GM12878 (cell line): Measurements from ENCODE around the gene SCAF8. TPM values are rescaled to one million over a fixed set of nuclear protein-coding genes. Genes with fewer than 3 reads are reported as not detected.

Source experiments
- ATAC-seq: fragments of 200-7000 bp; cut with Tn5 transposase; 3 replicates; pipeline ENCODE4 v1.9.1; 2020; ENCODE audit warnings: mild to moderate bottlenecking, moderate library complexity
- BruUV-seq: library from RNA; stranded (reverse); fragments of 400-500 nt; replicated peaks from 2 replicates; lab custom pipeline; 2021; lab: Mats Ljungman, UMichigan
- CTCF ChIA-PET: fragments of 300-600 bp; sonication (Branson Sonifier 250); formaldehyde crosslinking; extraction: SDS; loops from one replicate; lab custom pipeline; 2021; ENCODE audit warnings: inconsistent platforms; lab: Yijun Ruan, JAX
- POLR2A ChIA-PET: fragments of 350-600 bp; formaldehyde crosslinking; extraction: SDS; loops from one replicate; lab custom pipeline; 2021; ENCODE audit warnings: inconsistent platforms; lab: Charles Lee
- RAD21 ChIA-PET: fragments of 300-600 bp; sonication (Branson Sonifier 250); formaldehyde crosslinking; loops from one replicate; lab custom pipeline; 2023; ENCODE audit warnings: antibody characterized with exemption; ENCODE audit not compliant: unreplicated experiment; lab: Charles Lee
- SMC1A ChIA-PET: fragments of 300-600 bp; sonication (Branson Sonifier 250); formaldehyde crosslinking; loops from one replicate; lab custom pipeline; 2023; ENCODE audit not compliant: unreplicated experiment, uncharacterized antibody; lab: Charles Lee
- DNase-seq: peaks from one replicate; pipeline ENCODE4 v3.0.0-alpha.2; 2011; ENCODE audit warnings: low read depth, low spot score
- FAIRE-seq: peaks from 3 replicates; lab custom pipeline; 2011; peaks lifted over from hg19 to GRCh38; lab: Jason Lieb, UNC
- H2AFZ ChIP-seq: 2 replicates; pipeline ENCODE4 v1.6.0; 2011; ENCODE audit warnings: low read depth, low read length, control low read depth; ENCODE audit not compliant: control insufficient read depth
- H3K27ac ChIP-seq: 2 replicates; pipeline ENCODE4 v1.5.1; 2011; ENCODE audit warnings: control low read depth; ENCODE audit not compliant: control insufficient read depth, insufficient read depth
- H3K27me3 ChIP-seq, 2 experiments: replicated peaks in 1 of 2; 2 replicates each; pipeline versions ENCODE4 v1.6.0 to v1.6.1; 2011; ENCODE audit warnings: low read length in 1 of 2; ENCODE audit not compliant: control insufficient read depth in 2 of 2, insufficient read depth in 2 of 2
- H3K36me3 ChIP-seq, 2 experiments: 2 replicates each; pipeline ENCODE4 v1.5.1; 2011; ENCODE audit warnings: low read length in 1 of 2; ENCODE audit not compliant: control insufficient read depth in 2 of 2, insufficient read depth in 2 of 2
- H3K4me1 ChIP-seq: 2 replicates; pipeline ENCODE4 v1.6.1; 2011; ENCODE audit warnings: mild to moderate bottlenecking, low read length, moderate library complexity, mixed read lengths; ENCODE audit not compliant: control insufficient read depth, insufficient read depth
- H3K4me2 ChIP-seq: 2 replicates; pipeline ENCODE4 v1.6.0; 2011; ENCODE audit warnings: control low read depth; ENCODE audit not compliant: control insufficient read depth, insufficient read depth
- H3K4me3 ChIP-seq: fragments of 200-600 bp; sonication (generic); 2 replicates; pipeline ENCODE4 v1.5.1; 2016
- H3K79me2 ChIP-seq: 2 replicates; pipeline ENCODE4 v1.6.0; 2011; ENCODE audit warnings: low read length; ENCODE audit not compliant: control insufficient read depth, insufficient read depth
- H3K9ac ChIP-seq: 2 replicates; pipeline ENCODE4 v1.8.0; 2011; ENCODE audit warnings: low read length, control low read depth, mixed read lengths; ENCODE audit not compliant: control insufficient read depth, insufficient read depth
- H3K9me3 ChIP-seq: replicated peaks from 3 replicates; pipeline ENCODE4 v1.5.1; 2011; ENCODE audit warnings: mild to moderate bottlenecking, low read length; ENCODE audit not compliant: control insufficient read depth, insufficient read depth
- H4K20me1 ChIP-seq: 2 replicates; pipeline ENCODE4 v1.6.0; 2011; ENCODE audit not compliant: control insufficient read depth, insufficient read depth
- CREM ChIP-seq: IDR thresholded peaks from 2 replicates; pipeline ENCODE4 v1.6.1; 2014; ENCODE audit warnings: antibody characterized with exemption, low read depth
- DPF2 ChIP-seq: fragments of 450-650 bp; IDR thresholded peaks from 2 replicates; pipeline ENCODE4 v1.6.1; 2017; ENCODE audit warnings: mild to moderate bottlenecking
- HCFC1 ChIP-seq: fragments of 150-350 bp; IDR thresholded peaks from 2 replicates; pipeline ENCODE4 v1.6.1; 2014; ENCODE audit warnings: low read length
- HDAC2 ChIP-seq: fragments of 200-600 bp; sonication (generic); IDR thresholded peaks from 2 replicates; pipeline ENCODE4 v1.6.1; 2017
- MTA2 ChIP-seq: fragments of 450-650 bp; IDR thresholded peaks from 2 replicates; pipeline ENCODE4 v1.6.1; 2016; ENCODE audit warnings: low read depth, mild to moderate bottlenecking, moderate library complexity
- MTA3 ChIP-seq: IDR thresholded peaks from 2 replicates; pipeline ENCODE4 v1.6.1; 2012; ENCODE audit warnings: low read length, inconsistent platforms, borderline replicate concordance
- POLR2AphosphoS2 ChIP-seq: IDR thresholded peaks from 2 replicates; pipeline ENCODE4 v1.6.1; 2011; ENCODE audit warnings: low read depth, mild to moderate bottlenecking, low read length, improper control_type of control experiment, moderate library complexity
- SMAD5 ChIP-seq: IDR thresholded peaks from 2 replicates; pipeline ENCODE4 v1.6.1; 2016; ENCODE audit warnings: antibody characterized with exemption, low read depth
- SPI1 ChIP-seq: IDR thresholded peaks from 2 replicates; pipeline ENCODE4 v1.6.1; 2011; ENCODE audit warnings: low read depth, mild to moderate bottlenecking, low read length, moderate library complexity, borderline replicate concordance; ENCODE audit not compliant: insufficient read depth
- TARDBP ChIP-seq: IDR thresholded peaks from 2 replicates; pipeline ENCODE4 v1.6.1; 2016; ENCODE audit warnings: borderline replicate concordance
- TCF12 ChIP-seq: IDR thresholded peaks from 2 replicates; pipeline ENCODE4 v1.6.1; 2011; ENCODE audit warnings: low read depth, mild to moderate bottlenecking, low read length
- WGBS: methylation state at CpG from one replicate; pipeline ENCODE4 v1.1.6; 2016; ENCODE audit warnings: low lambda C conversion rate; ENCODE audit not compliant: insufficient replicate concordance, insufficient coverage; ENCODE audit errors: missing lambda C conversion rate; 5-methylcytosine and 5-hydroxymethylcytosine counted together
- in situ Hi-C: fragments of 300-500 bp; cut with MboI; formaldehyde crosslinking; loops from 9 replicates; pipeline ENCODE4 v1.14.3; 2018; ENCODE audit warnings: mixed read lengths
- intact Hi-C: fragments of 100-400 bp; cut with micrococcal nuclease; formaldehyde crosslinking; loops from one replicate; pipeline ENCODE4 v1.14.2; 2022; ENCODE audit not compliant: unreplicated experiment
- polyA plus RNA-seq, 11 experiments: library from polyadenylated mRNA; depleted of rRNA in 4 of 11; unstranded in 6 of 11; stranded (reverse) in 5 of 11; fragments of >200 nt; fragmentation: Nextera tagmentation in 4 of 11; fragmentation: Illumina TruSeq in 1 of 11; extraction: Ambion mirVana in 4 of 11; extraction: Trizol in 1 of 11; gene quantifications; 1 replicate in 1 of 11; 2 replicates in 10 of 11; pipeline versions ENCODE4 v1.2.1 to v1.2.3, GENCODE V29; 2011 to 2016; ENCODE audit warnings: inconsistent platforms in 2 of 11, missing spikeins in 2 of 11, low read depth in 1 of 11
- total RNA-seq, 4 experiments: library from RNA; depleted of rRNA in 3 of 4; stranded (reverse); fragments of >200 nt in 3 of 4; fragmentation: Illumina TruSeq in 1 of 4; extraction: Trizol in 1 of 4; gene quantifications; 2 replicates each; pipeline versions ENCODE4 v1.2.1 to v1.2.3, GENCODE V29; 2013 to 2021
- TF ChIP-seq, protein P1 (sequence below): fragments of 450-650 bp; IDR thresholded peaks from 2 replicates; pipeline ENCODE4 v1.6.1; 2014; ENCODE audit warnings: mild to moderate bottlenecking
- TF ChIP-seq, protein P2 (sequence below): fragments of 150-350 bp; IDR thresholded peaks from 2 replicates; pipeline ENCODE4 v1.6.1; 2016; ENCODE audit warnings: low read depth, low read length
- TF ChIP-seq, protein P3 (sequence below): fragments of 450-650 bp; conservative IDR thresholded peaks from 2 replicates; pipeline ENCODE4 v1.6.1; 2017; ENCODE audit warnings: mild to moderate bottlenecking, moderate library complexity
- TF ChIP-seq, protein P4 (sequence below): IDR thresholded peaks from 2 replicates; pipeline ENCODE4 v1.6.1; 2011; ENCODE audit warnings: borderline replicate concordance, low read depth, mild to moderate bottlenecking, moderate library complexity, mixed read lengths, low read length; ENCODE audit not compliant: insufficient read depth; ENCODE audit errors: extremely low read length

Gene SCAF8
- total and polyA plus RNA-seq, 10 of the 15 experiments (the other 5 are each of a cell fraction or from before 2014, with no cell fraction given) = 8.1 to 28.8 (median 15.9) TPM

DNA sequence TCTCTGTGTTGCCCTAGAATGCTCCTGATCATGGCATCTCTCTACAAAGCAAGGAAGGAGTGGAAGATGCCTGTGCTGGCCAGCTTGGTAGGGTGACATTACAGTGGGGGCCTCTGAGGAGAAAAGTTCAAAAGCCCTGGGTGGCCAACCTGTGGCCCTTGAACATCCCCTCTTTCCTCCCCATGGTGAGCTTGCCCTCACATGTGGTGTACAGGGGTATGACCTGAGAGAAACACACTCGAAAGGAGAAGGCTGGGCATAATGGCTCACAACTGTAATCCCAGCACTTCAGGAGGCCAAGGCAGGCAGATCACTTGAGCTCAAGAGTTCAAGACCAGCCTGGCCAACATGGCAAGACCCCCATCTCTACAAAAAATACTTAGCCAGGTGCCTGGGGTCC lies 36.6 kb upstream of the SCAF8 start:
- H3K9ac ChIP-seq = no peak overlapping the region
- H3K27me3 ChIP-seq = no peaks in the 10 kb centered on the region
- H2AFZ ChIP-seq = no peak overlapping the region
- no peak overlapping the region for H3K27ac ChIP-seq
- no peaks in the 10 kb centered on the region for H4K20me1 ChIP-seq
- ChIA-PET RAD21 (no interaction called here), CTCF (no interaction called here), SMC1A (interaction anchor here (1.6 kb wide), 1 partner anchor 16 kb away, joined by 3 read pairs; no protein-coding TSS in a partner anchor), POLR2A (no interaction called here)
- H3K4me3 ChIP-seq = no peak overlapping the region
- H3K9me3 ChIP-seq = no peaks in the 10 kb centered on the region
- in situ Hi-C loops = no loop called here
- no peaks in the 10 kb centered on the region for H3K79me2 ChIP-seq
- H3K4me2 ChIP-seq = no peak overlapping the region
- H3K36me3 ChIP-seq = no peaks in the 10 kb centered on the region
- TF ChIP-seq TARDBP = no peak
- no peak for TF ChIP-seq TCF12
- TF ChIP-seq, protein P1, sequence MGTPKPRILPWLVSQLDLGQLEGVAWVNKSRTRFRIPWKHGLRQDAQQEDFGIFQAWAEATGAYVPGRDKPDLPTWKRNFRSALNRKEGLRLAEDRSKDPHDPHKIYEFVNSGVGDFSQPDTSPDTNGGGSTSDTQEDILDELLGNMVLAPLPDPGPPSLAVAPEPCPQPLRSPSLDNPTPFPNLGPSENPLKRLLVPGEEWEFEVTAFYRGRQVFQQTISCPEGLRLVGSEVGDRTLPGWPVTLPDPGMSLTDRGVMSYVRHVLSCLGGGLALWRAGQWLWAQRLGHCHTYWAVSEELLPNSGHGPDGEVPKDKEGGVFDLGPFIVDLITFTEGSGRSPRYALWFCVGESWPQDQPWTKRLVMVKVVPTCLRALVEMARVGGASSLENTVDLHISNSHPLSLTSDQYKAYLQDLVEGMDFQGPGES = no peak
- no peak for TF ChIP-seq SPI1
- TF ChIP-seq CREM = no peak
- TF ChIP-seq DPF2 = no peak
- TF ChIP-seq, protein P2, sequence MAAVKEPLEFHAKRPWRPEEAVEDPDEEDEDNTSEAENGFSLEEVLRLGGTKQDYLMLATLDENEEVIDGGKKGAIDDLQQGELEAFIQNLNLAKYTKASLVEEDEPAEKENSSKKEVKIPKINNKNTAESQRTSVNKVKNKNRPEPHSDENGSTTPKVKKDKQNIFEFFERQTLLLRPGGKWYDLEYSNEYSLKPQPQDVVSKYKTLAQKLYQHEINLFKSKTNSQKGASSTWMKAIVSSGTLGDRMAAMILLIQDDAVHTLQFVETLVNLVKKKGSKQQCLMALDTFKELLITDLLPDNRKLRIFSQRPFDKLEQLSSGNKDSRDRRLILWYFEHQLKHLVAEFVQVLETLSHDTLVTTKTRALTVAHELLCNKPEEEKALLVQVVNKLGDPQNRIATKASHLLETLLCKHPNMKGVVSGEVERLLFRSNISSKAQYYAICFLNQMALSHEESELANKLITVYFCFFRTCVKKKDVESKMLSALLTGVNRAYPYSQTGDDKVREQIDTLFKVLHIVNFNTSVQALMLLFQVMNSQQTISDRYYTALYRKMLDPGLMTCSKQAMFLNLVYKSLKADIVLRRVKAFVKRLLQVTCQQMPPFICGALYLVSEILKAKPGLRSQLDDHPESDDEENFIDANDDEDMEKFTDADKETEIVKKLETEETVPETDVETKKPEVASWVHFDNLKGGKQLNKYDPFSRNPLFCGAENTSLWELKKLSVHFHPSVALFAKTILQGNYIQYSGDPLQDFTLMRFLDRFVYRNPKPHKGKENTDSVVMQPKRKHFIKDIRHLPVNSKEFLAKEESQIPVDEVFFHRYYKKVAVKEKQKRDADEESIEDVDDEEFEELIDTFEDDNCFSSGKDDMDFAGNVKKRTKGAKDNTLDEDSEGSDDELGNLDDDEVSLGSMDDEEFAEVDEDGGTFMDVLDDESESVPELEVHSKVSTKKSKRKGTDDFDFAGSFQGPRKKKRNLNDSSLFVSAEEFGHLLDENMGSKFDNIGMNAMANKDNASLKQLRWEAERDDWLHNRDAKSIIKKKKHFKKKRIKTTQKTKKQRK = no peak
- no peak for TF ChIP-seq POLR2AphosphoS2
- no peak for TF ChIP-seq MTA3
- TF ChIP-seq SMAD5 = no peak
- no peak for TF ChIP-seq HDAC2
- TF ChIP-seq MTA2 = no peak
- TF ChIP-seq, protein P3, sequence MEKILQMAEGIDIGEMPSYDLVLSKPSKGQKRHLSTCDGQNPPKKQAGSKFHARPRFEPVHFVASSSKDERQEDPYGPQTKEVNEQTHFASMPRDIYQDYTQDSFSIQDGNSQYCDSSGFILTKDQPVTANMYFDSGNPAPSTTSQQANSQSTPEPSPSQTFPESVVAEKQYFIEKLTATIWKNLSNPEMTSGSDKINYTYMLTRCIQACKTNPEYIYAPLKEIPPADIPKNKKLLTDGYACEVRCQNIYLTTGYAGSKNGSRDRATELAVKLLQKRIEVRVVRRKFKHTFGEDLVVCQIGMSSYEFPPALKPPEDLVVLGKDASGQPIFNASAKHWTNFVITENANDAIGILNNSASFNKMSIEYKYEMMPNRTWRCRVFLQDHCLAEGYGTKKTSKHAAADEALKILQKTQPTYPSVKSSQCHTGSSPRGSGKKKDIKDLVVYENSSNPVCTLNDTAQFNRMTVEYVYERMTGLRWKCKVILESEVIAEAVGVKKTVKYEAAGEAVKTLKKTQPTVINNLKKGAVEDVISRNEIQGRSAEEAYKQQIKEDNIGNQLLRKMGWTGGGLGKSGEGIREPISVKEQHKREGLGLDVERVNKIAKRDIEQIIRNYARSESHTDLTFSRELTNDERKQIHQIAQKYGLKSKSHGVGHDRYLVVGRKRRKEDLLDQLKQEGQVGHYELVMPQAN = no peak
- TF ChIP-seq, protein P4, sequence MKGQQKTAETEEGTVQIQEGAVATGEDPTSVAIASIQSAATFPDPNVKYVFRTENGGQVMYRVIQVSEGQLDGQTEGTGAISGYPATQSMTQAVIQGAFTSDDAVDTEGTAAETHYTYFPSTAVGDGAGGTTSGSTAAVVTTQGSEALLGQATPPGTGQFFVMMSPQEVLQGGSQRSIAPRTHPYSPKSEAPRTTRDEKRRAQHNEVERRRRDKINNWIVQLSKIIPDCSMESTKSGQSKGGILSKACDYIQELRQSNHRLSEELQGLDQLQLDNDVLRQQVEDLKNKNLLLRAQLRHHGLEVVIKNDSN = no peak
- no peak for TF ChIP-seq HCFC1
- intact Hi-C loops = no loop called here
- DNase-seq (no peak), FAIRE-seq (no peak), ATAC-seq (no peak)
- H3K4me1 ChIP-seq = no peaks in the 10 kb centered on the region
- whole genome bisulfite sequencing = 0% methylated on average over 1 of the region's 1 CpG
- BruUV-seq = no TSS peak
